ENCODE data around the gene CRTC1.

CRTC1 gene

GRCh38 chr19:18764591-18765051 is 81.1 kb downstream of the CRTC1 start:
- H3K4me1 ChIP-seq (ENCODE audit: low read length) = peaks cover 8% of the 10 kb centered on the region
- H3K27me3 ChIP-seq (replicated peaks; ENCODE audit: insufficient read depth, low read length) = no peaks in the 10 kb centered on the region
- no peaks in the 10 kb centered on the region for H3K9me3 ChIP-seq (replicated peaks; ENCODE audit: insufficient read depth, low read length)
- no peak for DNase-seq
- no peak overlapping the region for H3K4me2 ChIP-seq (ENCODE audit: low read depth, low read length)
- no peak overlapping the region for H2AFZ ChIP-seq (ENCODE audit: low read length)
- H3K9ac ChIP-seq (ENCODE audit: low read length) = no peak overlapping the region
- TF ChIP-seq, protein P1, sequence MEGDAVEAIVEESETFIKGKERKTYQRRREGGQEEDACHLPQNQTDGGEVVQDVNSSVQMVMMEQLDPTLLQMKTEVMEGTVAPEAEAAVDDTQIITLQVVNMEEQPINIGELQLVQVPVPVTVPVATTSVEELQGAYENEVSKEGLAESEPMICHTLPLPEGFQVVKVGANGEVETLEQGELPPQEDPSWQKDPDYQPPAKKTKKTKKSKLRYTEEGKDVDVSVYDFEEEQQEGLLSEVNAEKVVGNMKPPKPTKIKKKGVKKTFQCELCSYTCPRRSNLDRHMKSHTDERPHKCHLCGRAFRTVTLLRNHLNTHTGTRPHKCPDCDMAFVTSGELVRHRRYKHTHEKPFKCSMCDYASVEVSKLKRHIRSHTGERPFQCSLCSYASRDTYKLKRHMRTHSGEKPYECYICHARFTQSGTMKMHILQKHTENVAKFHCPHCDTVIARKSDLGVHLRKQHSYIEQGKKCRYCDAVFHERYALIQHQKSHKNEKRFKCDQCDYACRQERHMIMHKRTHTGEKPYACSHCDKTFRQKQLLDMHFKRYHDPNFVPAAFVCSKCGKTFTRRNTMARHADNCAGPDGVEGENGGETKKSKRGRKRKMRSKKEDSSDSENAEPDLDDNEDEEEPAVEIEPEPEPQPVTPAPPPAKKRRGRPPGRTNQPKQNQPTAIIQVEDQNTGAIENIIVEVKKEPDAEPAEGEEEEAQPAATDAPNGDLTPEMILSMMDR (IDR thresholded peaks at IDR 0.05; ENCODE audit: low read length) = no peak
- no peak for TF ChIP-seq EZH2phosphoT487 (IDR thresholded peaks at IDR 0.05; ENCODE audit: low read length)
- TF ChIP-seq EZH2 (optimal IDR thresholded peaks at IDR 0.05; ENCODE audit: low read depth, low read length) = no peak
- no peak overlapping the region for H3K27ac ChIP-seq (ENCODE audit: low read length)
- H4K20me1 ChIP-seq (ENCODE audit: insufficient read depth, low read length) = no peaks in the 10 kb centered on the region
- H3K36me3 ChIP-seq (replicated peaks; ENCODE audit: insufficient read depth, low read length) = no peaks in the 10 kb centered on the region
- H3K79me2 ChIP-seq (ENCODE audit: low read length) = no peaks in the 10 kb centered on the region
- no peaks in the 10 kb centered on the region for H3F3A ChIP-seq (ENCODE audit: insufficient read depth, low read length)
- H3K9me2 ChIP-seq (replicated peaks; ENCODE audit: insufficient read depth, low read length) = no peaks in the 10 kb centered on the region
- no peak overlapping the region for H3K4me3 ChIP-seq (ENCODE audit: low read length)

DNA sequence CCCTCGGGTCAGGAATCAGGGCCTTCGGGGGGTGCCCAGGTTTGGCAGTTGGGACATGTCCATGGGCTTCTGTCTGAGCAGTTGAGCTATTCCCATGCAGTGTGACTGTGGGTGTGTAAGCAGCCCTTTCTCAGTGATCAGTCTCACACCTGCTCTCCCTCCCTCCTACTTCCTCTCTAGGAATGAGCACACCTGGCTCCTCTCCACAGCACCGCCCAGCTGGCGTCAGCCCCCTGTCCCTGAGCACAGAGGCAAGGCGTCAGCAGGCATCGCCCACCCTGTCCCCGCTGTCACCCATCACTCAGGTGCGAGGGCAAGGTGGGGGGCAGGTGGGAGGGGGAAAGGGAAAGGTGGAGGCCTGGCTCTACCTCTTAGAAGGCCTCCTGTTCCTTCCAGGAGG is 81.7 kb downstream of the CRTC1 start:
- H3K36me3 ChIP-seq (replicated peaks; ENCODE audit: insufficient read depth, low read length) = no peaks in the 10 kb centered on the region
- TF ChIP-seq EZH2phosphoT487 (IDR thresholded peaks at IDR 0.05; ENCODE audit: low read length) (no peak), EZH2 (optimal IDR thresholded peaks at IDR 0.05; ENCODE audit: low read depth, low read length) (no peak)
- TF ChIP-seq, protein P1 (IDR thresholded peaks at IDR 0.05; ENCODE audit: low read length) = no peak
- no peaks in the 10 kb centered on the region for H3F3A ChIP-seq (ENCODE audit: insufficient read depth, low read length)
- no peak overlapping the region for H2AFZ ChIP-seq (ENCODE audit: low read length)
- no peaks in the 10 kb centered on the region for H4K20me1 ChIP-seq (ENCODE audit: insufficient read depth, low read length)
- H3K4me2 ChIP-seq (ENCODE audit: low read depth, low read length) = no peak overlapping the region
- H3K79me2 ChIP-seq (ENCODE audit: low read length) = no peaks in the 10 kb centered on the region
- no peak overlapping the region for H3K27ac ChIP-seq (ENCODE audit: low read length)
- no peak for DNase-seq
- no peak overlapping the region for H3K9ac ChIP-seq (ENCODE audit: low read length)
- no peaks in the 10 kb centered on the region for H3K27me3 ChIP-seq (replicated peaks; ENCODE audit: insufficient read depth, low read length)
- H3K9me2 ChIP-seq (replicated peaks; ENCODE audit: insufficient read depth, low read length) = no peaks in the 10 kb centered on the region
- H3K9me3 ChIP-seq (replicated peaks; ENCODE audit: insufficient read depth, low read length) = no peaks in the 10 kb centered on the region
- no peak overlapping the region for H3K4me3 ChIP-seq (ENCODE audit: low read length)
- H3K4me1 ChIP-seq (ENCODE audit: low read length) = peaks cover 8% of the 10 kb centered on the region

DNA sequence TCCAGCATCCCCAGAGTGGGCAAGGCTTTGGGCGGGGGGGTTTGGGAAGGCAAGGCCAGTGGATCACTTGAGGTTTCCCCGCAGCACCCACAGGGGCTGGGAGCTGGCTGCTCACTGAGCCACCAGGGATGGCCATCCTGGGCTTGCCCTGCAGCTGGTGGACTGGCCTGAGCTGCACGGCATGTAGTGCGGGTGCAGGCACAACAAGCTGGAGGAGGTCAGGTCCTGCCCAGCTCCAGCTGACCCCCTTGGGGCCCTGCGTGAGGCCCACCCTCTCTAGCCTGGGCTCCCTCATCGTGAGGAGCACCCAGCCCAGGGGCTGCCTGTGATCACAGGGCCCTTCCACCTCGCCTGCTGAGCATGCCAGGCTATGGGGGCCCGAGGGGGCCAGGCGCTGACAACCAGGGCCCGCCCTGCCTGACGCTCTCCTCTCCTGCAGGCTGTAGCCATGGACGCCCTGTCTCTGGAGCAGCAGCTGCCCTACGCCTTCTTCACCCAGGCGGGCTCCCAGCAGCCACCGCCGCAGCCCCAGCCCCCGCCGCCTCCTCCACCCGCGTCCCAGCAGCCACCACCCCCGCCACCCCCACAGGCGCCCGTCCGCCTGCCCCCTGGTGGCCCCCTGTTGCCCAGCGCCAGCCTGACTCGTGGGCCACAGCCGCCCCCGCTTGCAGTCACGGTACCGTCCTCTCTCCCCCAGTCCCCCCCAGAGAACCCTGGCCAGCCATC is 84.7 kb downstream of the CRTC1 start:
- no peaks in the 10 kb centered on the region for H3K9me3 ChIP-seq (replicated peaks; ENCODE audit: insufficient read depth, low read length)

More for the DNA sequence above, 84.7 kb downstream of the CRTC1 start:
- Histone ChIP-seq H3K79me2 (ENCODE audit: low read length) (no peaks in the 10 kb centered on the region), H3K4me1 (ENCODE audit: low read length) (peaks cover 8% of the 10 kb centered on the region), H3K36me3 (replicated peaks; ENCODE audit: insufficient read depth, low read length) (no peaks in the 10 kb centered on the region), H3K27ac (ENCODE audit: low read length) (no peak overlapping the region), H3K9ac (ENCODE audit: low read length) (no peak overlapping the region), H3K9me2 (replicated peaks; ENCODE audit: insufficient read depth, low read length) (no peaks in the 10 kb centered on the region), H3K4me3 (ENCODE audit: low read length) (no peak overlapping the region), H3F3A (ENCODE audit: insufficient read depth, low read length) (no peaks in the 10 kb centered on the region), H2AFZ (ENCODE audit: low read length) (no peak overlapping the region), H3K27me3 (replicated peaks; ENCODE audit: insufficient read depth, low read length) (no peaks in the 10 kb centered on the region), H4K20me1 (ENCODE audit: insufficient read depth, low read length) (no peaks in the 10 kb centered on the region), H3K4me2 (ENCODE audit: low read depth, low read length) (no peak overlapping the region)
- TF ChIP-seq EZH2 (optimal IDR thresholded peaks at IDR 0.05; ENCODE audit: low read depth, low read length) = no peak
- TF ChIP-seq, protein P1 (IDR thresholded peaks at IDR 0.05; ENCODE audit: low read length) = no peak
- TF ChIP-seq EZH2phosphoT487 (IDR thresholded peaks at IDR 0.05; ENCODE audit: low read length) = no peak
- no peak for DNase-seq

All from MM.1S (cell line).